ENCODE results near the gene STAT2.

- TF ChIP-seq POLR2AphosphoS5 (IDR thresholded peaks at IDR 0.05; ENCODE audit: control insufficient read depth, insufficient read depth, low read depth, low read length) (no peak), ZNF436 (CRISPR knock-in tag; IDR thresholded peaks at IDR 0.05) (no peak), CTCF (IDR thresholded peaks at IDR 0.05 in 2 of 3, conservative IDR thresholded peaks at IDR 0.05 in 1 of 3; ENCODE audit: insufficient read depth in 2 of 3, low read depth in 1 of 3, low read length in 3 of 3) (no peak), ELF1 (tag; IDR thresholded peaks at IDR 0.05) (no peak), EZH2 (IDR thresholded peaks at IDR 0.05; ENCODE audit: borderline replicate concordance, low read depth, low read length) (no peak), ZNF449 (CRISPR knock-in tag; IDR thresholded peaks at IDR 0.05) (no peak)
These were observed 52.5 kb downstream of the STAT2 start for GRCh38 chr12:56307221-56307965.

All from K562 (cell line).